ENCODE data around the gene NDUFA5.

Gene NDUFA5

GRCh38 chr7:123502201-123502600, 55.4 kb downstream of the NDUFA5 start:
- FAIRE-seq (no peak), DNase-seq (ENCODE audit: insufficient read length, low spot score) (no peak)
- no peak for TF ChIP-seq POLR2A (IDR thresholded peaks at IDR 0.05; ENCODE audit: low read depth, low read length)

- DNase-seq (ENCODE audit: insufficient read length, low spot score) (no peak), FAIRE-seq (no peak)
- TF ChIP-seq POLR2A (IDR thresholded peaks at IDR 0.05; ENCODE audit: low read depth, low read length) = no peak
Observed at GRCh38 chr7:123500878-123501489, 56.6 kb downstream of the NDUFA5 start.

- DNase-seq (ENCODE audit: insufficient read length, low spot score) = no peak
- FAIRE-seq = no peak
Observed at GRCh38 chr7:123499211-123499970, 58.2 kb downstream of the NDUFA5 start.

GRCh38 chr7:123498601-123499000, 59.0 kb downstream of the NDUFA5 start:
- no peak for FAIRE-seq
- no peak for DNase-seq (ENCODE audit: insufficient read length, low spot score)
- TF ChIP-seq POLR2A (IDR thresholded peaks at IDR 0.05; ENCODE audit: low read depth, low read length) = no peak

More at GRCh38 chr7:123499211-123499970, 58.2 kb downstream of the NDUFA5 start:
- no peak for TF ChIP-seq POLR2A (IDR thresholded peaks at IDR 0.05; ENCODE audit: low read depth, low read length)

- FAIRE-seq (no peak), DNase-seq (ENCODE audit: insufficient read length, low spot score) (no peak)
- TF ChIP-seq POLR2A (IDR thresholded peaks at IDR 0.05; ENCODE audit: low read depth, low read length) = no peak
Observed at GRCh38 chr7:123498031-123498430, 59.6 kb downstream of the NDUFA5 start.

- FAIRE-seq (no peak), DNase-seq (ENCODE audit: insufficient read length, low spot score) (no peak)
- no peak for TF ChIP-seq POLR2A (IDR thresholded peaks at IDR 0.05; ENCODE audit: low read depth, low read length)
Observed at GRCh38 chr7:123494193-123494796, 63.3 kb downstream of the NDUFA5 start.

- no peak for DNase-seq (ENCODE audit: insufficient read length, low spot score)
- no peak for TF ChIP-seq POLR2A (IDR thresholded peaks at IDR 0.05; ENCODE audit: low read depth, low read length)
- no peak for FAIRE-seq
Observed at GRCh38 chr7:123492485-123492884, 65.1 kb downstream of the NDUFA5 start.

Measured in H54 (cell line).